GM12874 (cell line): Measurements from ENCODE around the gene TUBB3.

ENCODE experiments used
- TF ChIP-seq, protein P1 (sequence below): IDR thresholded peaks from 2 replicates; pipeline ENCODE4 v1.5.1; 2011; ENCODE audit warnings: low read depth, mild to moderate bottlenecking, control low read depth, low read length, moderate library complexity; ENCODE audit not compliant: insufficient read depth

TUBB3 gene

DNA sequence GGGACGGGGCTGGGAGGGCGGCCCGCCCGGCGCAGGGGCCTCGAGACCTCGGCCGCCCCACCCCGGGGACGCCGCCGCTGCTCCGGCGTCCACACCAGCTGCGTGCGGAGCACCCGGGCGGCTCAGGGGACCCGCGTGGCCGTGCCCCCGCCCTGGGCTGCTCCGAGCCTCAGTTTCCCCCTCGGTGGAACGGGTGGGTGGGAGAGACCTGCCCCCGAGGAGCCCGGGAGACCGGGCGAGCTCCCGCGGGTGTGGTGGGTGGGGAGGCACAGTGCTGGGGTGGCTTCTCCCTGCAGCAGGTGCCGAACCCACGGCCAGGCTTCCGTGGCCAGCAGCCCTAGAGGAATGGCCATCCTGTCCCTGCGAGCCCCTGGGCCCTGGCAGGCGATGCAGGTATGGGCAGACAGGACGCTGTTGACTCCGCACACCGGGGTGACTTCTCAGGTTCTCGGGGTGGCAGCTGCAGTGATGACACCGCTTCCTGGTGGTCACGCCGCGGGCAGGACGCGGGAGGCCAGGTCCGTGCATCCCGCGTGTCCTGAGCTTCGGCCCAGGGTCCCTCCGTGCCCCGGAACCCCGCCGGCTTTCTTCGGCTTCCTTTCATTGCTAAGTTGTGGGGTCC is 26.1 kb downstream of the TUBB3 start:
- TF ChIP-seq, protein P1, sequence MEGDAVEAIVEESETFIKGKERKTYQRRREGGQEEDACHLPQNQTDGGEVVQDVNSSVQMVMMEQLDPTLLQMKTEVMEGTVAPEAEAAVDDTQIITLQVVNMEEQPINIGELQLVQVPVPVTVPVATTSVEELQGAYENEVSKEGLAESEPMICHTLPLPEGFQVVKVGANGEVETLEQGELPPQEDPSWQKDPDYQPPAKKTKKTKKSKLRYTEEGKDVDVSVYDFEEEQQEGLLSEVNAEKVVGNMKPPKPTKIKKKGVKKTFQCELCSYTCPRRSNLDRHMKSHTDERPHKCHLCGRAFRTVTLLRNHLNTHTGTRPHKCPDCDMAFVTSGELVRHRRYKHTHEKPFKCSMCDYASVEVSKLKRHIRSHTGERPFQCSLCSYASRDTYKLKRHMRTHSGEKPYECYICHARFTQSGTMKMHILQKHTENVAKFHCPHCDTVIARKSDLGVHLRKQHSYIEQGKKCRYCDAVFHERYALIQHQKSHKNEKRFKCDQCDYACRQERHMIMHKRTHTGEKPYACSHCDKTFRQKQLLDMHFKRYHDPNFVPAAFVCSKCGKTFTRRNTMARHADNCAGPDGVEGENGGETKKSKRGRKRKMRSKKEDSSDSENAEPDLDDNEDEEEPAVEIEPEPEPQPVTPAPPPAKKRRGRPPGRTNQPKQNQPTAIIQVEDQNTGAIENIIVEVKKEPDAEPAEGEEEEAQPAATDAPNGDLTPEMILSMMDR: no peak

DNA sequence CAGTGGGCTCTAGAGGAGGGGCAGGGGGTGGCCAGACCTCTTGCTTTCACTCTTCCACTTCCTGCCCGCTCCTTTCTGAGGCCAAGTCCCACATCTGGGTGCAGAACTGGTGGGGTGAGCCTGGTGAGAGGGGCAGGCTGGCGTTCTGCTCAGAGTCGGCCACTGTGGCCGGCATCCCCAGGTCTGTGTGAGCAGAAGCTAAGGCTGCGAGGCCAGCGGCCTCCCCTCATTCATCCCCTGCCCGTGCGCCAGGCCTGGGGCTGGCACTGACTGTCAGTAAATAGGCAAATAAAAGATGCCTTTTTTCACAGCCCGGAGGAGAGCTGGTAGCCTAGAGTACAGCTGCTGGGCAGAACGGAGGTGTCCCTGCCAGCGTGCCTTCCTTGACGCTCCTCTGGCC is 26.6 kb downstream of the TUBB3 start:
- TF ChIP-seq, protein P1: no peak

DNA sequence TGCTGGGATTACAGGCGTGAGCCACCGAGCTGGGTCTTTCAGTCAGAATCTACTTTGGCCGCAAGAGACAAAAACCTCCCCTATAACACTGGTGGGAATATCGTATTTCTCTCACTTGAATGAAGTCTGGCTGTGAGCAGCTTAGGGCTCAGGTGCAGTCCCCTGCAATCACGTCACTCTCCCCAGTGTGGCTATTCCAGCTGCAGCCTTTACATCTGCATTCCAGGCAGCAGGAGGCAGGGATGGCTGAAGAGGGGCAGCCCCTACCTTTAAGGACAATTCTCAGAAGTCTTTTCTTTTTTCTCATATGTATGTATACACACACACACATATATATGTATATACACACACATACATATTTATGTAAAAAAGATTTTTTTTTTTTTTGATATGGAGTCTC is 28.4 kb downstream of the TUBB3 start:
- TF ChIP-seq, protein P1: no peak

DNA sequence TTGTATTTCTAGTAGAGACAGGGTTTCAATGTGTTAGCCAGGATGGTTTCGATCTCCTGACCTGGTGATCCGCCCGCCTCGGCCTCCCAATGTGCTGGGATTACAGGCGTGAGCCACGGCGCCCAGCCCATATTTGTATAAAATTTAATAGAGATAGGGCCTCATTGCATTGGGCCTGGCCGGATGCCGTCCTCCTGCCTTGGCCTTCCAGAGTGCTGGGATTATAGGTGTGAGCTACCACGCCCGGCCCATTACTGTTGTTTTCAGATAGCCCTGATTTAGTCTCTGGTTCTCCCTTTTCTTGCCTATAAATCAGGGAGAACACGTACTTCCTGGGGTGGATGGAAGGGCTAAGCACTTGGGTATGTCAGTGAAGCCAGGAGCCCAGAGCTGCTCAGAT is 28.9 kb downstream of the TUBB3 start:
- TF ChIP-seq, protein P1: no peak

DNA sequence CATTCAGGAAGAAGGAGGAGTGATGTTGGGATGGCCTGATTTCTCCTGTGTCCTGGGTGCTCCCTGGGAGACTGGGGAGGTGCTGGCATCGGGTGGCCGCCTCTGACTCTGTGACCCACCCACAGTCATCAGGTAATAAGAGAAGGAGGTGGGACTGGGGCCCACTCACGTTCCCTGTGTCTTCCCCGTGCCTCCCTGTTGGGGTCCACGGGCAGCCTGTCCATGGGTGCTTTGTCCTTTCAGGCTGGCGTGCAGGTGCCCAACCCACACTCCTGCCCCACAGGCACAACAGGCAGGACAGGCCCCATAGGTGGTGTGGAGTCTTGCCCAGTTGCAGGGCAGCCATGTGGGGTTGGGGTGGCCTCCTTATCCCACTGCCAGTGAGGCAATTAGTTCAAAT is 29.4 kb downstream of the TUBB3 start:
- TF ChIP-seq, protein P1: no peak

DNA sequence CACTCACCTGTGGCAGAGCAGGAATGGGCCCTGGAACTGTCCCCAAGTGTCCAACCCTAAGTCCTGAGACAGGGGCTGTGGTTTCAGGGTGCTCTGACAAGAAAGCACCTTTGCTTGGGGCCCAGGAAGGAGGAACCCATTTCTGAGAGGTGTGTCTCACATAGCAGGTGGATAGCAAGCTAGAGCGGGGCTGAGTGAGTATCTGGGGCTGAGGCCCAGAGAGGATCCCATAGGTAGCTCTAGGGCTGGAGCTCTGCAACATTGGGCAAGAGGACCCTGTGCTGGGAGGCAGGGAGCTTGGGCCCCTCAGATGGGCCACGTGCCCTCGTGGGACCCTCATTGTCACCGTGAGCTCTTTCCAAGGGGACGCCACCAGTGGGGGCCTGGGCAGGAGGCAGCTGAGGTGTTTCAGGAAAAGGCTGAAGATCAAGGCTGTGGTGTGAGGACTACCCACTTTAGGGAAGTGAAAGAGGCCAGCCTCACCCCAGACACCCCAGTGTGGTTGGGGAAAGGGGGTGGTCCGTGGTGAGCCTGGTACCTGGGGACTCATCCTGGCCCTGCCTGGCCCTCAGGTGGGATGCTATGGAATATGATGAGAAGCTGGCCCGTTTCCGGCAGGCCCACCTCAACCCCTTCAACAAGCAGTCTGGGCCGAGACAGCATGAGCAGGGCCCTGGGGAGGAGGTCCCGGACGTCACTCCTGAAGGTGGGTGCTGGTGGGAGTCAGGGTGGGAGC is 30.7 kb downstream of the TUBB3 start:
- TF ChIP-seq, protein P1: no peak

DNA sequence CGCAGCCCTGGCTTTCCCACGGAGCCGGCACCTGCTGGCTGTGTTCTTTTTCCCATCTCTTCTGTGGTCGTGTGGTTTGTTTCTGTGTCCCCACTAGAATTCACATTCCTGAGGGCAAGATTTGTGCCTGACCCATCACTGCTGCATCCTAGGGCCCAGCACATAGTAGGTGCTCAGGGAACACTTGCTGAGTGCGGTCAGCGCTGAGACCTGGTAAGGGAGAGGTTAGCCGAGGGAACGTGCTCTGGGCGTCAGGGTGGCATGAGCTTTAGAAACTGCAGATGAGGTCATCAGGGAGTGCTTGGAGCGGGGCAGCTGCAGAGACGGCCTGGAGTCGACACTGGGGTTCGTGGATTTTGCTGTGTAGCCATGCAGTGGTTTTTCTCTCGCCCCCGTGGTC is 31.3 kb downstream of the TUBB3 start:
- TF ChIP-seq, protein P1: no peak
